Cardiac fibroblast (primary cell): ENCODE measurements around the gene ECT2L.
A peak's percentile ranks its signal among the peaks of the same experiment; 100 is the strongest.

Experiments
- DNase-seq, 2 donors: peaks; one replicate each; pipeline versions ENCODE4 v3.0.0 to v3.0.0-alpha.2; 2010; ENCODE audit warnings: low read depth in 2 of 2
- H3K4me3 ChIP-seq, 2 donors: replicated peaks in 1 of 2; 1 replicate in 1 of 2; 2 replicates in 1 of 2; pipeline ENCODE4 v1.5.1; 2011; ENCODE audit warnings: low read depth in 2 of 2, low read length in 2 of 2, mild to moderate bottlenecking in 2 of 2, moderate library complexity in 1 of 2
- TF ChIP-seq, protein P1 (sequence below): IDR thresholded peaks from one replicate; pipeline ENCODE4 v1.5.1; 2011; ENCODE audit warnings: low read depth, mild to moderate bottlenecking, low read length, inconsistent platforms

The ECT2L gene

DNA sequence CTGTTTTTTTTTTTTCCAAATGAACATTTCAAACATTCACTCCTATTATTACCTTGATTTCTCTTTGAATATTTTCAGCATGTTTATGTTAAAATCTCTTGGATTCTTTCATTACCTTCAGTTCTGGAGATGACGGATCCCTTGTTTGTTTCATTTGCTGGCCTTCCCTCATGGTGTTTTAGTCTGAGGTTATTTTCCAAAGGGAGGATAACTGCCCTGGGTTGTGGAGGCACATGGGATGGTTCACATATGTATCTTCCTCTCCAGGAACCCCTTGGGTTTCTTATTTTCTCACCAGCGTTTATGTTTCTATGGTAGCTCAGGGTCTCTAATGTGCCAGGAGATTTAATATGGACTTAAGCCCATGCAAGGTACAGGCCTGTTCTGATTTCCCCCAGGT is 36.3 kb downstream of the ECT2L start:
- DNase-seq, result no peak
- TF ChIP-seq, protein P1, sequence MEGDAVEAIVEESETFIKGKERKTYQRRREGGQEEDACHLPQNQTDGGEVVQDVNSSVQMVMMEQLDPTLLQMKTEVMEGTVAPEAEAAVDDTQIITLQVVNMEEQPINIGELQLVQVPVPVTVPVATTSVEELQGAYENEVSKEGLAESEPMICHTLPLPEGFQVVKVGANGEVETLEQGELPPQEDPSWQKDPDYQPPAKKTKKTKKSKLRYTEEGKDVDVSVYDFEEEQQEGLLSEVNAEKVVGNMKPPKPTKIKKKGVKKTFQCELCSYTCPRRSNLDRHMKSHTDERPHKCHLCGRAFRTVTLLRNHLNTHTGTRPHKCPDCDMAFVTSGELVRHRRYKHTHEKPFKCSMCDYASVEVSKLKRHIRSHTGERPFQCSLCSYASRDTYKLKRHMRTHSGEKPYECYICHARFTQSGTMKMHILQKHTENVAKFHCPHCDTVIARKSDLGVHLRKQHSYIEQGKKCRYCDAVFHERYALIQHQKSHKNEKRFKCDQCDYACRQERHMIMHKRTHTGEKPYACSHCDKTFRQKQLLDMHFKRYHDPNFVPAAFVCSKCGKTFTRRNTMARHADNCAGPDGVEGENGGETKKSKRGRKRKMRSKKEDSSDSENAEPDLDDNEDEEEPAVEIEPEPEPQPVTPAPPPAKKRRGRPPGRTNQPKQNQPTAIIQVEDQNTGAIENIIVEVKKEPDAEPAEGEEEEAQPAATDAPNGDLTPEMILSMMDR, result no peak
- H3K4me3 ChIP-seq, result no peak overlapping the region

DNA sequence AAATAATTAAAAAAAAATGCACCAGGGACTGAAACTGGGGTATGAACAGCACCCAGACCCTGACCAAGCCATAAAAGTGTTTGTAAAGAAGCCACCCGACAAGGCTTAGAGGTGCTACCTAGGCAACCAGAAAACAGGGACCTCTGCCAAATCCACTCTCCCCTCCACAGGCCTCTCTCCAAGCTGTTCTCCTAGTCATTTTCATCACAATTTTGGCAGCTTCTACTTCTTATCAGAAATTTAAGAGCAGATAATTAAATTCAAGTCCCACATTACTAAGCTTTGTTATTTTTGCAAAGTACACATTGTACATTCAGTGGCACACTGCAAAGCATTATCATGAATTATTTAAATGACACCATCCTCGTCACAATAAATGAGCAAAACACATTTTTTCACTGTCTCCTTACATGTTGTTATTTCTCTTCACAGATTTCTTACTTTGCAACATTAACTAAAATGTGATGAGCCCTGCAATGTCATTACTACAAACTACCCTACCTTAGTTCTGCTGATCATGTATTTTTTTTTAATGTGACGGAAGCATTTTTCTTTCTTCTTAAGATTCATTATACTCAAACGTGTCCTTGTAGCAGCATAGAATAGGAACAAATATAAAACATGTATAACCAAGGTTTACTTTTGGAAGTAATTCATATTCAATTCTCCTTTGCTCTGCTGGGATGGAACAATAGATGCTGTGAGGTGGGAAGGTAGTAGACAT is 38.1 kb downstream of the ECT2L start:
- TF ChIP-seq, protein P1, result no peak
- H3K4me3 ChIP-seq, result no peak overlapping the region
- DNase-seq, result peak in 1 of 2 donors; percentile 97

DNA sequence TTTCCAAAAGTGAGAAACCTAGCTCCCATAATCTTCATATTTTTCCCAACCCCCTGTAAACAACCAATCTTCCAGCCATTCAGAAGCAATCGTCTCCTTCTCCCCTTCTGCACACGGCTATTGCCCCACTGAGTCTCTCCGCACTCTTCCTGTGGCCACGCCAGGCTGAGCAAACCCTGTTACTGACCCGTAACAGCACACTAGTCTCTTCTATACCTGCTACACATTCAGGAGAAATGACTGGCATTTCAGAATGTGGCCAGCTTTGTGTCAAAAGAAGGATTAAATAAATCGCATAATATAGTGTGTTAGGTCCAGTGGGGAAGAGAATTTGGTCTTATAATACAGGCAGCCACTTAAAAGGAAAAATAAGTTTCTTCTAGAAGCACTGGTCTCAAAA is 41.4 kb downstream of the ECT2L start:
- TF ChIP-seq, protein P1, result no peak
- no peak for DNase-seq
- H3K4me3 ChIP-seq, result no peak overlapping the region

DNA sequence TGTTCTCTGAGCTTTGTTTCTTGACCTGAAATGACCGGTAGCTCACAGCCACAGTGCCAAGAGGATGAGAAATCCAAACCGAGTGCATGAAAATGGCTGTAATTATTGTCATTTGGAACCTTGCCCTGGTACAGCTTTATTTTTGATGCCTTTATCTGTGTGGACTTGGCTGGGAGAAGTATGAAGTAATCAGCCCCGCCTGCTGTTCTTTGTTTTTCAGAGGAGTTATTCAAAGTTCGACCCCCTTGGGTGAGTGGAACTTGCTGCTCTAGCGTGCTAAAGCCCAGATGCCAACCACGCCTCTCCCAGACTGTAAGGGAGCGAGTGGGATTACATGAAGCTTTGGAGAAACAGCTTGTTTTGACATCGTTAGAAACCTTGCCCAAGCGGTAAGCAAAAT is 48.3 kb downstream of the ECT2L start:
- H3K4me3 ChIP-seq, result no peak overlapping the region
- TF ChIP-seq, protein P1, result no peak
- DNase-seq, result peak; percentile 33 to 98

DNA sequence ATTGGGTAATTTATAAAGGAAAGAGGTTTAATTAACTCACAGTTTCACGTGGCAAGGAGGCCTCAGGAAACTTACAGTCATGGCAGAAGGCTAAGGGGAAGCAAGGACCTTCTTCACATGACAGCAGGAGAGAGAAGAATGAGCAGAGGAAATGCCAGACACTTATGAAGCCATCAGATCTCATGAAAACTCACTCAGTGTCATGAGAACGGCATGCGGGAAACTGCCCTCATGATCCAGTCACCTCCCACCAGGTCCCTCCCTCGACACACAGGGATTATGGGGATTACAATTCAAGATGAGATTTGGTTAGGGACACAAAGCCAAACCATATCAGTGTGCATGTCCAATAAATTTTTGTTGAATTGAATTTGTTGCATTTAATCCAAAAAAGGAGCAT is 52.0 kb downstream of the ECT2L start:
- H3K4me3 ChIP-seq, result no peak overlapping the region
- peak in 1 of 2 donors; percentile 23 for DNase-seq
- TF ChIP-seq, protein P1, result no peak

- DNase-seq, result no peak
- TF ChIP-seq, protein P1, result no peak
- no peak overlapping the region for H3K4me3 ChIP-seq
These were observed 52.6 kb downstream of the ECT2L start for GRCh38 chr6:138848461-138848860.

DNA sequence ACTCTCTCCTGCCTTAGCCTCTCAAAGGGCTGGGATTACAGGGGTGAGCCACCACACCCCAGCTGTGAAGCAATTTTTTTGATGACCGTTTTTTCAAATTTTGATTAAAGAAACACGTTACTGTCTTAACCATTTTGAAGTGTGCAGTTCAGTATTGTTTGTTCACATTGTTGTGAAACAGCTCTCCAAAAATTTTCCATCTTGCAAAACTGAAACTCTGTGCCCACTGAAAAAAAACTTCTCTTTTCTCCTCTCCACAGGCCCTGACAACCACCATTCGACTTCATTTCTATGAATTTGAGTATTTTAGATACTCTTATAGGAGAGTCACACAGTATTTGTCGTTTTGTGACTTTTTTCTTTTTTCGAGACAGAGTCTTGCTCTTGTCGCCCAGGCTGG is 53.9 kb downstream of the ECT2L start:
- no peak overlapping the region for H3K4me3 ChIP-seq
- DNase-seq, result no peak

More for the DNA sequence above, 53.9 kb downstream of the ECT2L start:
- TF ChIP-seq, protein P1, result no peak
